ENCODE data around the gene DCAF4. TPM values are rescaled to one million over a fixed set of nuclear protein-coding genes. Genes with fewer than 3 reads are reported as not detected.
"Not testable (repeated sequence)": the region's sequence is repeated elsewhere in the genome, so short reads cannot be mapped to it uniquely, and the experiment has no call there.

DCAF4 gene
- total RNA-seq, 1 experiment from 2014 or later = 39.4 TPM

DNA sequence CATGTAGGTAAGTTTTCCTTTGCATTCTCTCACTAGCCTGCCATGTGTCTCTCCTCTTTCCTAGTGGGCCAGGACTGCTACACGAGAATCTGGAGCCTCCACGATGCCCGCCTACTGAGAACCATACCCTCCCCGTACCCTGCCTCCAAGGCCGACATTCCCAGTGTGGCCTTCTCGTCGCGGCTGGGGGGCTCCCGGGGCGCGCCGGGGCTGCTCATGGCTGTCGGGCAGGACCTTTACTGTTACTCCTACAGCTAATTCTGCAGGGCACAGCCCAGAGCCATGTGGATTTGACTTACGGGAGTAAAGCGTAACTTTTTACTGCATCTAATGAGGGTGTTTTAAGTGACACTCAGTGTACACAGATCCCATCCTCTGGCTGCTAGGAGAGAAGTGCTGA, 32.3 kb downstream of the DCAF4 start:
- TF ChIP-seq, protein P1, sequence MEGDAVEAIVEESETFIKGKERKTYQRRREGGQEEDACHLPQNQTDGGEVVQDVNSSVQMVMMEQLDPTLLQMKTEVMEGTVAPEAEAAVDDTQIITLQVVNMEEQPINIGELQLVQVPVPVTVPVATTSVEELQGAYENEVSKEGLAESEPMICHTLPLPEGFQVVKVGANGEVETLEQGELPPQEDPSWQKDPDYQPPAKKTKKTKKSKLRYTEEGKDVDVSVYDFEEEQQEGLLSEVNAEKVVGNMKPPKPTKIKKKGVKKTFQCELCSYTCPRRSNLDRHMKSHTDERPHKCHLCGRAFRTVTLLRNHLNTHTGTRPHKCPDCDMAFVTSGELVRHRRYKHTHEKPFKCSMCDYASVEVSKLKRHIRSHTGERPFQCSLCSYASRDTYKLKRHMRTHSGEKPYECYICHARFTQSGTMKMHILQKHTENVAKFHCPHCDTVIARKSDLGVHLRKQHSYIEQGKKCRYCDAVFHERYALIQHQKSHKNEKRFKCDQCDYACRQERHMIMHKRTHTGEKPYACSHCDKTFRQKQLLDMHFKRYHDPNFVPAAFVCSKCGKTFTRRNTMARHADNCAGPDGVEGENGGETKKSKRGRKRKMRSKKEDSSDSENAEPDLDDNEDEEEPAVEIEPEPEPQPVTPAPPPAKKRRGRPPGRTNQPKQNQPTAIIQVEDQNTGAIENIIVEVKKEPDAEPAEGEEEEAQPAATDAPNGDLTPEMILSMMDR (IDR thresholded peaks at IDR 0.05; ENCODE audit: unreplicated experiment) = no peak
- CTCF ChIA-PET = interaction anchor here (1.1 to 3.8 kb wide), 3 partner anchors 10 to 444 kb away, joined by 4 to 28 read pairs (median 5); no protein-coding TSS in a partner anchor
- POLR2A ChIA-PET = no interaction called here
- Mint-ChIP-seq H3K36me3 (ENCODE audit: insufficient read depth, unreplicated experiment) (peaks cover 81% of the 10 kb centered on the region), H3K27me3 (ENCODE audit: insufficient read depth, unreplicated experiment) (no peaks in the 10 kb centered on the region), H3K9me3 (ENCODE audit: unreplicated experiment) (no peaks in the 10 kb centered on the region), H3K4me3 (ENCODE audit: unreplicated experiment) (no peak overlapping the region), H3K27ac (ENCODE audit: low read depth, unreplicated experiment) (no peak overlapping the region), H3K4me1 (ENCODE audit: insufficient read depth, unreplicated experiment) (peaks cover 22% of the 10 kb centered on the region)
- intact Hi-C loops (cut with micrococcal nuclease) = no loop called here
- DNase-seq (ENCODE audit: unreplicated experiment) = no peak
- BruUV-seq (replicated peaks) = no TSS peak

- BruUV-seq (replicated peaks) = TSS peak; percentile 65
- not testable (repeated sequence) for H3K9me3 Mint-ChIP-seq (ENCODE audit: unreplicated experiment); H3K27me3 Mint-ChIP-seq (ENCODE audit: insufficient read depth, unreplicated experiment); DNase-seq (ENCODE audit: unreplicated experiment)
- Mint-ChIP-seq H3K4me1 (ENCODE audit: insufficient read depth, unreplicated experiment) (peaks cover 34% of the 10 kb centered on the region), H3K4me3 (ENCODE audit: unreplicated experiment) (peak overlapping the region; percentile 51), H3K27ac (ENCODE audit: low read depth, unreplicated experiment) (peak overlapping the region; percentile 88), H3K36me3 (ENCODE audit: insufficient read depth, unreplicated experiment) (peaks cover 69% of the 10 kb centered on the region)
- intact Hi-C loops (cut with micrococcal nuclease) = loop anchor here (1.0 kb wide), 1 partner anchor 97 kb away; the partner anchor contains the start of gene RBM25
- ChIA-PET CTCF (interaction anchor here (4.0 kb wide), 1 partner anchor 12 kb away, joined by 35 read pairs; no protein-coding TSS in a partner anchor), POLR2A (interaction anchor here (0.9 to 3.1 kb wide), 3 partner anchors 12 to 97 kb away, joined by 4 to 16 read pairs (median 12); partner anchors contain the start of genes RBM25 and ZFYVE1)
These were observed 34.8 kb downstream of the DCAF4 start for GRCh38 chr14:72961016-72961415.

DNA sequence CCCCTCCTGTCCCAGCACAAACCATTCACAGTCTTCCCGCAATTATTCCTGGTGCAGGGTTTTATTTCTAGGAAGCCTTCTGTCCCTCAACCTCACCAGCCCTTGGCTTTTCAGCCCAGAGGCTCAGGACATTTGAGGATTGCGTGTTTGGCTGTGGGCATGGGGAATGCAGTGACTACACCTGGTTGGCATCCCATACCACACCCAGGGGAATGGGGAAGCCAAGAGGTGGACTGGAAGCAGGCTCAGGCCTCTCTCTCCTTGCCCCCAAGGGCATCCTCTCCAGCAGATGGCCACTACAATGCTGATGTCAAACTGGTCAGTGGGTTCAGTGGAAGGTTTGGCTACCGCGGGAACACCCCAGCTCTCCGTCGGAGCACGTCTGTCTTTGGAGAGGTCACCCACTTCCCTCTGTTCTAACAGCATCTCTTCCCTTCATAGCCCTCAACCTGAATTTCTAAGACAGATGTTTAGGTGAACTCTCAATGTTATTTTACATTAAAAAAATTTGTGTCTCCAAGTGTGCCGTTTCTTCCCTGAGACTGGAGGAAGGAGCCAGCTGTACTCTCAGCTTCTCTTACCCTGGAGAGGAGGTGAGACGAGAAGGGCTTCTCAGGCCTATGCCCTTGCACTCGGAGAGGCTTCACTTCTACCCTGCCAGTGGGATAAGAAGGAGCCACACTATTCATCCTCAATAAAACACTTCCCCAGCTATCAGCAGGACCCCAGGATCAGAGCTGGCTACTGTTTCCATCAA, 35.5 kb downstream of the DCAF4 start:
- peak overlapping the region; percentile 88 for H3K27ac Mint-ChIP-seq (ENCODE audit: low read depth, unreplicated experiment)
- intact Hi-C loops (cut with micrococcal nuclease) = loop anchor here (1.0 kb wide), 1 partner anchor 97 kb away; the partner anchor contains the start of gene RBM25
- peaks cover 34% of the 10 kb centered on the region for H3K4me1 Mint-ChIP-seq (ENCODE audit: insufficient read depth, unreplicated experiment)
- POLR2A ChIA-PET = interaction anchor here (0.5 to 3.1 kb wide), 9 partner anchors 10 to 501 kb away, joined by 3 to 23 read pairs (median 4); partner anchors contain the start of genes RBM25 and ZFYVE1
- TF ChIP-seq, protein P1 (IDR thresholded peaks at IDR 0.05; ENCODE audit: unreplicated experiment) = no peak
- DNase-seq (ENCODE audit: unreplicated experiment) = peak; percentile 87
- CTCF ChIA-PET = interaction anchor here (0.6 to 4.0 kb wide), 3 partner anchors 13 to 1641 kb away, joined by 3 to 35 read pairs (median 3); no protein-coding TSS in a partner anchor
- no peaks in the 10 kb centered on the region for H3K27me3 Mint-ChIP-seq (ENCODE audit: insufficient read depth, unreplicated experiment)
- peaks cover 69% of the 10 kb centered on the region for H3K36me3 Mint-ChIP-seq (ENCODE audit: insufficient read depth, unreplicated experiment)
- no TSS peak for BruUV-seq (replicated peaks)
- H3K9me3 Mint-ChIP-seq (ENCODE audit: unreplicated experiment) = no peaks in the 10 kb centered on the region
- peak overlapping the region; percentile 51 for H3K4me3 Mint-ChIP-seq (ENCODE audit: unreplicated experiment)

- Mint-ChIP-seq H3K4me3 (ENCODE audit: unreplicated experiment) (peak overlapping the region; percentile 17), H3K36me3 (ENCODE audit: insufficient read depth, unreplicated experiment) (peaks cover 71% of the 10 kb centered on the region), H3K4me1 (ENCODE audit: insufficient read depth, unreplicated experiment) (peaks cover 34% of the 10 kb centered on the region), H3K27ac (ENCODE audit: low read depth, unreplicated experiment) (peak overlapping the region; percentile 88)
- peak; percentile 67 for DNase-seq (ENCODE audit: unreplicated experiment)
- H3K27me3 Mint-ChIP-seq (ENCODE audit: insufficient read depth, unreplicated experiment); H3K9me3 Mint-ChIP-seq (ENCODE audit: unreplicated experiment); BruUV-seq (replicated peaks); intact Hi-C loops (cut with micrococcal nuclease): not testable (repeated sequence)
- CTCF ChIA-PET = interaction anchor here (0.6 to 4.0 kb wide), 2 partner anchors 14 to 1641 kb away, joined by 3 to 35 read pairs; no protein-coding TSS in a partner anchor
- POLR2A ChIA-PET = interaction anchor here (0.6 to 3.1 kb wide), 8 partner anchors 10 to 362 kb away, joined by 3 to 23 read pairs (median 4); partner anchors contain the start of genes RBM25 and ZFYVE1
These were observed 36.1 kb downstream of the DCAF4 start for GRCh38 chr14:72962336-72962754.

All from MCF 10A (cell line).